ENCODE data around the gene TTLL10.

Gene TTLL10

GRCh38 chr1:1137256-1138045 lies 36.2 kb upstream of the TTLL10 start:
- no peak for TF ChIP-seq CTCF (IDR thresholded peaks at IDR 0.05)

GRCh38 chr1:1140673-1141072 lies 33.0 kb upstream of the TTLL10 start:
- TF ChIP-seq CTCF (IDR thresholded peaks at IDR 0.05): no peak

GRCh38 chr1:1141244-1141910 lies 32.3 kb upstream of the TTLL10 start:
- TF ChIP-seq CTCF (IDR thresholded peaks at IDR 0.05): no peak

GRCh38 chr1:1141911-1142250 lies 31.8 kb upstream of the TTLL10 start:
- TF ChIP-seq CTCF (IDR thresholded peaks at IDR 0.05): no peak

GRCh38 chr1:1142844-1143243 lies 30.8 kb upstream of the TTLL10 start:
- TF ChIP-seq CTCF (IDR thresholded peaks at IDR 0.05): no peak

- no peak for TF ChIP-seq CTCF (IDR thresholded peaks at IDR 0.05)
These were observed 30.0 kb upstream of the TTLL10 start for GRCh38 chr1:1143636-1144035.

GRCh38 chr1:1144122-1144842 lies 29.4 kb upstream of the TTLL10 start:
- TF ChIP-seq CTCF (IDR thresholded peaks at IDR 0.05): no peak

All from LNCAP (cell line).